Suprapubic skin (tissue), 4 donors: ENCODE results near the gene CACNG6.

ENCODE experiments used
- CTCF ChIP-seq, 2 donors: fragments of 200-600 bp in 1 of 2; fragments of 450-650 bp in 1 of 2; sonication (generic) in 1 of 2; IDR thresholded peaks; one replicate each; pipeline ENCODE4 v1.5.1; 2016 to 2019; ENCODE audit warnings: antibody characterized with exemption in 2 of 2, mild to moderate bottlenecking in 1 of 2, moderate library complexity in 1 of 2
- EP300 ChIP-seq: sonication (generic); formaldehyde crosslinking; IDR thresholded peaks from one replicate; pipeline ENCODE4 v1.6.1; 2017; ENCODE audit warnings: antibody characterized with exemption
- POLR2A ChIP-seq, 2 donors: fragments of 450-650 bp; IDR thresholded peaks; one replicate each; pipeline ENCODE4 v1.6.1; 2017; ENCODE audit warnings: antibody characterized with exemption in 2 of 2, mild to moderate bottlenecking in 2 of 2, moderate library complexity in 2 of 2
- POLR2AphosphoS5 ChIP-seq, 3 donors: sonication (generic); formaldehyde crosslinking; IDR thresholded peaks; one replicate each; pipeline ENCODE4 v1.6.1; 2017; ENCODE audit warnings: antibody characterized with exemption in 3 of 3

GRCh38 chr19:54014920-54015560, 23.6 kb downstream of the CACNG6 start:
- TF ChIP-seq CTCF (IDR thresholded peaks at IDR 0.05): no peak
- TF ChIP-seq POLR2A (IDR thresholded peaks at IDR 0.05): no peak
- no peak for TF ChIP-seq EP300
- no peak for TF ChIP-seq POLR2AphosphoS5 (IDR thresholded peaks at IDR 0.05)
